MM.1S (cell line): Measurements from ENCODE around the gene VTN.

ENCODE experiments used
- DNase-seq: peaks from one replicate; pipeline ENCODE4 v3.0.0-alpha.2; 2015
- H2AFZ ChIP-seq: fragments of 300-600 bp; sonication (generic); 2 replicates; pipeline ENCODE4 v1.6.0; 2016; ENCODE audit warnings: antibody characterized with exemption, low read length
- H3F3A ChIP-seq: fragments of 300-600 bp; sonication (generic); 2 replicates; pipeline ENCODE4 v1.6.1; 2016; ENCODE audit warnings: mild to moderate bottlenecking, antibody characterized with exemption, low read length, moderate library complexity, mixed read lengths; ENCODE audit not compliant: insufficient read depth
- H3K27ac ChIP-seq: fragments of 300-600 bp; sonication (generic); 2 replicates; pipeline ENCODE4 v1.5.1; 2016; ENCODE audit warnings: mild to moderate bottlenecking, low read length
- H3K27me3 ChIP-seq: fragments of 300-600 bp; sonication (generic); replicated peaks from 2 replicates; pipeline ENCODE4 v1.6.0; 2016; ENCODE audit warnings: low read length; ENCODE audit not compliant: insufficient read depth
- H3K36me3 ChIP-seq: fragments of 300-600 bp; sonication (generic); replicated peaks from 2 replicates; pipeline ENCODE4 v1.6.1; 2016; ENCODE audit warnings: mild to moderate bottlenecking, low read length, mixed read lengths; ENCODE audit not compliant: insufficient read depth
- H3K4me1 ChIP-seq: fragments of 300-600 bp; sonication (generic); 2 replicates; pipeline ENCODE4 v1.6.1; 2016; ENCODE audit warnings: low read length, mixed read lengths
- H3K4me2 ChIP-seq: fragments of 300-600 bp; sonication (generic); 2 replicates; pipeline ENCODE4 v1.6.0; 2016; ENCODE audit warnings: low read depth, low read length
- H3K4me3 ChIP-seq: fragments of 300-600 bp; sonication (generic); 2 replicates; pipeline ENCODE4 v1.5.1; 2016; ENCODE audit warnings: low read length, mixed read lengths
- H3K79me2 ChIP-seq: fragments of 300-600 bp; sonication (generic); 2 replicates; pipeline ENCODE4 v1.6.1; 2016; ENCODE audit warnings: mixed run types, low read length, mixed read lengths
- H3K9ac ChIP-seq: fragments of 300-600 bp; sonication (generic); 2 replicates; pipeline ENCODE4 v1.6.1; 2016; ENCODE audit warnings: low read length, mixed read lengths
- H3K9me2 ChIP-seq: fragments of 300-600 bp; sonication (generic); replicated peaks from 2 replicates; pipeline ENCODE4 v1.6.1; 2016; ENCODE audit warnings: mild to moderate bottlenecking, low read length, mixed read lengths; ENCODE audit not compliant: insufficient read depth
- H3K9me3 ChIP-seq: fragments of 300-600 bp; sonication (generic); replicated peaks from 2 replicates; pipeline ENCODE4 v1.6.1; 2016; ENCODE audit warnings: mild to moderate bottlenecking, low read length, mixed read lengths; ENCODE audit not compliant: insufficient read depth
- H4K20me1 ChIP-seq: fragments of 300-600 bp; sonication (generic); 2 replicates; pipeline ENCODE4 v1.6.1; 2016; ENCODE audit warnings: mild to moderate bottlenecking, low read length, moderate library complexity, mixed read lengths; ENCODE audit not compliant: insufficient read depth
- EZH2 ChIP-seq: fragments of 300-600 bp; sonication (generic); optimal IDR thresholded peaks from 2 replicates; pipeline ENCODE3; 2017; ENCODE audit warnings: low read depth, mild to moderate bottlenecking, antibody characterized with exemption, low read length, mixed read lengths
- EZH2phosphoT487 ChIP-seq: fragments of 300-600 bp; sonication (generic); IDR thresholded peaks from 2 replicates; pipeline ENCODE4 v1.6.1; 2018; ENCODE audit warnings: antibody characterized with exemption, low read length
- TF ChIP-seq, protein P1 (sequence below): fragments of 300-600 bp; sonication (generic); IDR thresholded peaks from 2 replicates; pipeline ENCODE4 v1.5.1; 2016; ENCODE audit warnings: antibody characterized with exemption, low read length, mixed read lengths

Gene VTN

DNA sequence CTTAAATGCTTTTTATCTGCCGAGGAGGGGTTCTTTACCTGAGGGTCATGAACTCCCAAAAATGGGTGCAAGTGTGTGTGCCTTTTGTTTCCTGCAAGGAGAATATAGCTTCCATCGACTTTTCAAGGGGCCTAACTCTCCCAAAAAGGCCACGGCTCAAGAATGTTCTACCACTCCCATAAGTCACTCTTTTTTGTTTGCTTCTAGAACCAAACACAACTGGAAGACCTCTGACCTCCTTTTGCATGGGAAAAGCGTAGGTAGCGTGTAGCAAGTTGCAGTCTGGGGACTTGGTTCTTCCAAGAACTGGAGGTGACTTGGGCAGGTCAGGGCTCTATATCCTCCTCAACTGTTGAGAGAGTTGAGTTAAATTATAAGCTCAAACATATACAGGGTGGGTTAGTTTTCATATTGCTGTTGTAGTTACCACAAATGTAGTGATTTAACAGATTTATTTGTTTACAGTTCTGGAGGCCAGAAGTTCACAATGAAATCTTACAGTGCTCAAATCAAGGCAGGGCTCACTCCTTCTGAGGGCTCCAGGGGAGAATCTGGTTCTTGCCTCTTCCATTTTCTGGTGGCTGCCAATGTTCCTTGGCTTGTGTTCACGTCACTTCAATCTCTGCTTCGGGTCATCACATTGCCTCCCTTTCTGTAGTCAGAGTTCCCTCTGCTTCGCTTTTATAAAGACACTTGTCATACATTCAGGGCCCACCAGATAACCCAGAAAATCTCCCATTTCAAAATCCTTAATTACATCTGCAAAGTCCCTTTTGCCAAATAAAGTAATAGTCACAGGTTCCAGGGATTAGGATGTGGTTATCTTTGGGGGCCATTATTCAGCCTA, 49.7 kb downstream of the VTN start:
- no peaks in the 10 kb centered on the region for H3K27me3 ChIP-seq
- H3K27ac ChIP-seq: no peak overlapping the region
- H3K4me3 ChIP-seq: peak overlapping the region; percentile 91
- H3F3A ChIP-seq: peaks cover 2% of the 10 kb centered on the region; the same call in 1 of the 2 replicates
- no peaks in the 10 kb centered on the region for H3K9me2 ChIP-seq
- H3K36me3 ChIP-seq: no peaks in the 10 kb centered on the region; the same call in 1 of the 2 replicates
- peak overlapping the region; percentile 98 for H3K4me2 ChIP-seq
- H3K79me2 ChIP-seq: peaks cover 64% of the 10 kb centered on the region
- no peak overlapping the region for H2AFZ ChIP-seq
- peak overlapping the region; percentile 82; the same call in 1 of the 2 replicates for H3K9ac ChIP-seq
- no peaks in the 10 kb centered on the region for H3K9me3 ChIP-seq
- DNase-seq: no peak
- peaks cover 4% of the 10 kb centered on the region; the same call in 1 of the 2 replicates for H3K4me1 ChIP-seq
- no peak for TF ChIP-seq EZH2phosphoT487
- TF ChIP-seq, protein P1, sequence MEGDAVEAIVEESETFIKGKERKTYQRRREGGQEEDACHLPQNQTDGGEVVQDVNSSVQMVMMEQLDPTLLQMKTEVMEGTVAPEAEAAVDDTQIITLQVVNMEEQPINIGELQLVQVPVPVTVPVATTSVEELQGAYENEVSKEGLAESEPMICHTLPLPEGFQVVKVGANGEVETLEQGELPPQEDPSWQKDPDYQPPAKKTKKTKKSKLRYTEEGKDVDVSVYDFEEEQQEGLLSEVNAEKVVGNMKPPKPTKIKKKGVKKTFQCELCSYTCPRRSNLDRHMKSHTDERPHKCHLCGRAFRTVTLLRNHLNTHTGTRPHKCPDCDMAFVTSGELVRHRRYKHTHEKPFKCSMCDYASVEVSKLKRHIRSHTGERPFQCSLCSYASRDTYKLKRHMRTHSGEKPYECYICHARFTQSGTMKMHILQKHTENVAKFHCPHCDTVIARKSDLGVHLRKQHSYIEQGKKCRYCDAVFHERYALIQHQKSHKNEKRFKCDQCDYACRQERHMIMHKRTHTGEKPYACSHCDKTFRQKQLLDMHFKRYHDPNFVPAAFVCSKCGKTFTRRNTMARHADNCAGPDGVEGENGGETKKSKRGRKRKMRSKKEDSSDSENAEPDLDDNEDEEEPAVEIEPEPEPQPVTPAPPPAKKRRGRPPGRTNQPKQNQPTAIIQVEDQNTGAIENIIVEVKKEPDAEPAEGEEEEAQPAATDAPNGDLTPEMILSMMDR: no peak
- no peak for TF ChIP-seq EZH2
- no peaks in the 10 kb centered on the region for H4K20me1 ChIP-seq

DNA sequence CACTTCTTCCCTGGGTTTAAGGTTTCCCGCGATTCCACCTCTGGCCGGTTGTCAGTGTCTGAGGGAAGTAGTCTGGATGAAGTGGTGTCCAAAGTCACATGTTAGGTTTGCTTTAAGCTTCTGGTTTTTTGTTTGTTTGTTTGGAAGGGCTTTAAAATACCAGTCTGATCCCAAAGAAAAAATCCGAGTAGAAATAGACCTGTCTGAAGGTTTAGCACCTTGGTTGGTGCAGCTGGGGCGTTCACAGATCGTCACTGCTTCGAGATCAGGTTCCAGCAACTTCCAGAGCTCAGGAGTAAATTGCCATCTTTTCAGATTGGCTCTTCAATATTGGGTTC, 50.5 kb downstream of the VTN start:
- no peak for DNase-seq

DNA sequence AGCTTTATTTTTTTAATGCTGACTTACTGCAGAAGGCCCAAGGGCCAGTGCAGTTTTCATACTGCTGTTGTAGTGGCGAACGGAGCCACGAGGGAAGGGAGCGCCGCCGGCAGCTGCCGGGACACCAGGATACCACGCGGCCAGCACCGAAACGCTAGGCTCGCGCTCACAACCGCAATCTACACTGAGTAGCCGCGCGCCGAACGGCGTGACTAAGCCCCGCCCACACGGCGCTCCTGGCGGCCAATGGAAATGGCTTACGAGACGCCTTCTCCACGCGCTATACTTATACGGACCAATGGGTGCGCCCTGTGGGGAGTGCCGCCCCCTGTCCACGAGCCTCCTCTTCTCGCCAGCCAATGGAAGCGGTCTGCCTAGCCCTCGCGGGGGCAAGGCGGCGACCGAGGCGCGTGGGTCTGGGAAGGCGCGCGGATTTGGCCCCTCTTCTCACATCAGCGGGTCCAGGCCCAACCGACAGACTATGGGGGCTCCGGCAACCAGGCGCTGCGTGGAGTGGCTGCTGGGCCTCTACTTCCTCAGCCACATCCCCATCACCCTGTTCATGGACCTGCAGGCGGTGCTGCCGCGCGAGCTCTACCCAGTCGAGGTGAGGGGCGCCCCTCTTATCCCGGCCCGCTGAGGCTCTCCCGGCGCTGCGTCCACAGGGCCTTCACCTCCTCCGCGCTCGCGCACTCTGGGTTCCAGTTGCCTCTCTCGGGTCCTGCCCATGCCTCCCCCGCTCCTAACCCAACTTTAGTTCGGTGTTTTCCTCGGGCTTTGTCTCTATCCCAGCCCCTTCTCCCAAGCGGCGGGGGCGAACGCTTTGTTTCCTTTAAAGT, 51.1 kb downstream of the VTN start, which contains the start of gene TMEM97:
Gene TMEM97 (plus strand): TSS at position 442 of the 839 bp plus-strand sequence. CDS start 40 bp downstream, at position 482.
- H3K4me1 ChIP-seq: peaks cover 4% of the 10 kb centered on the region; the same call in 1 of the 2 replicates
- no peaks in the 10 kb centered on the region for H3K9me3 ChIP-seq
- H3K27ac ChIP-seq: peak within 1 kb of the TSS; percentile 41
- peak within 1 kb of the TSS; percentile 82 for H3K9ac ChIP-seq
- H3K36me3 ChIP-seq: no peaks in the 10 kb centered on the region; the same call in 1 of the 2 replicates
- no peaks in the 10 kb centered on the region for H3F3A ChIP-seq
- H3K4me3 ChIP-seq: peak within 1 kb of the TSS; percentile 91
- no peaks in the 10 kb centered on the region for H4K20me1 ChIP-seq
- TF ChIP-seq EZH2phosphoT487 (no peak), EZH2 (no peak)
- TF ChIP-seq, protein P1: peak; percentile 10; the same call in 1 of the 2 replicates
- H3K4me2 ChIP-seq: peak within 1 kb of the TSS; percentile 98
- H3K79me2 ChIP-seq: peaks cover 50% of the 10 kb centered on the region
- DNase-seq: peak; percentile 99
- H3K9me2 ChIP-seq: no peaks in the 10 kb centered on the region
- no peaks in the 10 kb centered on the region for H3K27me3 ChIP-seq
- H2AFZ ChIP-seq: peak within 1 kb of the TSS; percentile 86

More for the DNA sequence above, 50.5 kb downstream of the VTN start:
- Histone ChIP-seq H3K27ac (peak overlapping the region; percentile 41), H3K4me1 (peaks cover 4% of the 10 kb centered on the region; the same call in 1 of the 2 replicates), H3K9me2 (no peaks in the 10 kb centered on the region), H3K27me3 (no peaks in the 10 kb centered on the region), H3K4me2 (peak overlapping the region; percentile 98), H3F3A (no peaks in the 10 kb centered on the region), H3K4me3 (peak overlapping the region; percentile 91), H4K20me1 (no peaks in the 10 kb centered on the region), H2AFZ (peak overlapping the region; percentile 80), H3K9ac (peak overlapping the region; percentile 82), H3K79me2 (peaks cover 56% of the 10 kb centered on the region), H3K9me3 (no peaks in the 10 kb centered on the region), H3K36me3 (no peaks in the 10 kb centered on the region; the same call in 1 of the 2 replicates)
- TF ChIP-seq, protein P1: no peak
- TF ChIP-seq EZH2 (no peak), EZH2phosphoT487 (no peak)
